ENCODE measurements around the gene CD300A. TPM values are rescaled to one million over a fixed set of nuclear protein-coding genes. Genes with fewer than 3 reads are reported as not detected.

CD300A gene
- total RNA-seq, 4 donors from 2014 or later, result 0.88 to 19.6 (median 2.8) TPM

DNA sequence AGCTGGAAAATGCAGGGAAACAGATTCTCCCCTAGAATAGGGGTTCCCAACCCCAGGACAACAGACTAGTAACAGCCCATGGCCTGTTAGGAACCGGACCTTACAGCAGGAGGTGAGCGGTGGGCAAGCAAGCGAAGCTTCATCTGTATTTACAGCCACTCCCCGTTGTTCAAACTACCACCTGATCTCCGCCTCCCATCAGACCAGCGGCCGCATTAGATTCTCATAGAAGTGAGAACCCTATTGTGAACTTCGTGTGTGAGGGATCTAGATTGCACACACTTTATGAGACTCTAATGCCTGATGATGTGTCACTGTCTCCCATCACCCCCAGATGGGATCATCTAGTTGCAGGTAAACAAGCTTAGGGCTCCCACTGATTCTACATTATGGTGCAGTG, 61.3 kb downstream of the CD300A start:
- Histone ChIP-seq H3K36me3 (no peaks in the 10 kb centered on the region), H3K9me3 (peaks cover 0 to 8% (median 3%) of the 10 kb centered on the region in 3 donors)
- no peak for DNase-seq

DNA sequence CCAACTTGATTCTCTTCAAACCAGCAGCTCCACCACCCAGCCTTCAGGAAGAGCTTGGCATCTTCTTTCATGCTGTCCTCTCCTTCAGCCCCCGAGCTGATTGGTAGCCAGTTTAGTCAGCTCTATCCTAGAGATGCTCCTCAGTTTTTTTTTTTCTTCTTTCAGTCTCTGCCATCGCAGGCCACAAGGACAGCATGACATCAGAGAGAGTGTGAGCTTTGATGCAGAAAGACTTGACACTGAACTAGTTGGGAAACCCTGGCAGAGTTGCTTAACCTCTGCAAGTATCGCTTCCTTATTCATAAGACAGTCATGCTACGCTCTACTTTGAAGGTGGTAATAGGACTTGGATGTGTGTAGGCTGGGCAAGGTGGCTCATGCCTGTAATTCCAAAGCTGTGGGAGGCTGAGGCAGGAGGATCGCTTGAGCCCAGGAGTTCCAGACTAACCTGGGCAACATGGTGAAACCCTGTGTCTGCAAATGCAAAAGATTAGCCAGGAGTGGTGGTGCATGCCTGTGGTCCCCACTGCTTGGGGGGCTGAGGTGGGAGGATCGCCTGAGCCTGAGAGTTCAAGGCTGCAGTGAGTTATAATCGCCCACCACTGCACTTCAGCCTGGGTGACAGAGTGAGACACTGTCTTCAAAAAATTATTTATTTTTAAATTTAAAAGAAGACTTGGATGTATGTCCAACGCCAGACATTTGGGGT, 62.2 kb downstream of the CD300A start:
- WGBS, 2 donors, result 69 to 83% methylated on average over 7 to 8 of the region's 8 CpGs
- H3K27me3 ChIP-seq, result peaks cover 0 to 32% (median 0%) of the 10 kb centered on the region in 4 donors
- H3K4me3 ChIP-seq, result no peak overlapping the region
- H3K9me3 ChIP-seq, result peaks cover 0 to under 1% (median 0%) of the 10 kb centered on the region in 3 donors
- H3K36me3 ChIP-seq, result no peaks in the 10 kb centered on the region
- H3K4me1 ChIP-seq, result no peaks in the 10 kb centered on the region
- peak overlapping the region in 1 of 4 donors; percentile 9 for H3K27ac ChIP-seq
- no peak for TF ChIP-seq POLR2A (IDR thresholded peaks at IDR 0.05)
- TF ChIP-seq, protein P1, sequence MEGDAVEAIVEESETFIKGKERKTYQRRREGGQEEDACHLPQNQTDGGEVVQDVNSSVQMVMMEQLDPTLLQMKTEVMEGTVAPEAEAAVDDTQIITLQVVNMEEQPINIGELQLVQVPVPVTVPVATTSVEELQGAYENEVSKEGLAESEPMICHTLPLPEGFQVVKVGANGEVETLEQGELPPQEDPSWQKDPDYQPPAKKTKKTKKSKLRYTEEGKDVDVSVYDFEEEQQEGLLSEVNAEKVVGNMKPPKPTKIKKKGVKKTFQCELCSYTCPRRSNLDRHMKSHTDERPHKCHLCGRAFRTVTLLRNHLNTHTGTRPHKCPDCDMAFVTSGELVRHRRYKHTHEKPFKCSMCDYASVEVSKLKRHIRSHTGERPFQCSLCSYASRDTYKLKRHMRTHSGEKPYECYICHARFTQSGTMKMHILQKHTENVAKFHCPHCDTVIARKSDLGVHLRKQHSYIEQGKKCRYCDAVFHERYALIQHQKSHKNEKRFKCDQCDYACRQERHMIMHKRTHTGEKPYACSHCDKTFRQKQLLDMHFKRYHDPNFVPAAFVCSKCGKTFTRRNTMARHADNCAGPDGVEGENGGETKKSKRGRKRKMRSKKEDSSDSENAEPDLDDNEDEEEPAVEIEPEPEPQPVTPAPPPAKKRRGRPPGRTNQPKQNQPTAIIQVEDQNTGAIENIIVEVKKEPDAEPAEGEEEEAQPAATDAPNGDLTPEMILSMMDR (IDR thresholded peaks at IDR 0.05), result no peak
- no peak for DNase-seq
- intact Hi-C loops (cut with DNase I), result no loop called here

More for the DNA sequence above, 61.3 kb downstream of the CD300A start:
- H3K27me3 ChIP-seq, result peaks cover 0 to 36% (median 0%) of the 10 kb centered on the region in 4 donors
- TF ChIP-seq POLR2A (IDR thresholded peaks at IDR 0.05), result no peak
- TF ChIP-seq, protein P1 (IDR thresholded peaks at IDR 0.05), result no peak
- WGBS, 2 donors, result 57 to 80% methylated on average over 4 to 8 of the region's 8 CpGs
- no peaks in the 10 kb centered on the region for H3K4me1 ChIP-seq
- no peak overlapping the region for H3K27ac ChIP-seq
- intact Hi-C loops (cut with DNase I), result no loop called here
- H3K4me3 ChIP-seq, result no peak overlapping the region

DNA sequence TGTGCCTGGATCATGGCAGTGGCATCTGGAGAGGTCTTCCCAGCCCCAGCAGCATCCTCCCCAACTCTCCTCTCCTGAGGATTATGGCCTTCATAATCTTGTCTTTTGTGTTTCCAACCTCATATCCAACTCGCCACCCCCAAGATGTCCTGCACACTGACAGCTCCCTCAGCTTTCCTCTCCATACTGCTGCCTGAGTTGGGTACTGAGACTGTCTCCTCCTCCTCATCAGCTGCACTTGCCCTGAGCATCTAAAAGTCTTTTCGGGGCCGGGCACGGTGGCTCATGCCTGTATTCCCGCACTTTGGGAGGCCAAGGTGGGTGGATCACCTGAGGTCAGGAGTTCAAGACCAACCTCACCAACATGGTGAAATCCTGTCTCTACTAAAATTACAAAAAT, 62.8 kb downstream of the CD300A start:
- H3K27me3 ChIP-seq, result peaks cover 0 to 34% (median 0%) of the 10 kb centered on the region in 4 donors
- no peaks in the 10 kb centered on the region for H3K4me1 ChIP-seq
- no peak overlapping the region for H3K27ac ChIP-seq
- no peak overlapping the region for H3K4me3 ChIP-seq
- intact Hi-C loops (cut with DNase I), result no loop called here
- no peak for DNase-seq
- H3K9me3 ChIP-seq, result no peaks in the 10 kb centered on the region
- no peaks in the 10 kb centered on the region for H3K36me3 ChIP-seq
- 76 to 87% methylated on average over 4 to 5 of the region's 5 CpGs for WGBS, 2 donors
- TF ChIP-seq, protein P1 (IDR thresholded peaks at IDR 0.05), result no peak
- TF ChIP-seq POLR2A (IDR thresholded peaks at IDR 0.05), result no peak

DNA sequence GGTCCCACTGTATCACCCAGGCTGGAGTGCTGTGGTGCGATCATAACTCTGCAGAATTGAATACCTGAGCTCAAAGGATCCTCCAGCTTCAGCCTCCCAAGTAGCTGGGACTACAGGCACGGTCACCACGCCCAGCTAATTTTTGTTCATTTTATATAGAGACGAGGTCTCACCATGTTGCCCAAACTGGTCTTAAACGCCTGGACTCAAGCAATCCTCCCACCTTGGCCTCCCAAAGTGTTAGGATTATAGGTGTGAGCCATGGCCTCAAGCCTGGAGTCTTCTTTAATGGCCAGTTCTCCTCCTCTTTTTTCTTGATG, 64.4 kb downstream of the CD300A start:
- Histone ChIP-seq H3K36me3 (no peaks in the 10 kb centered on the region), H3K27ac (no peak overlapping the region), H3K27me3 (peaks cover 0 to 33% (median 0%) of the 10 kb centered on the region in 4 donors), H3K9me3 (peaks cover 0 to 2% (median 0%) of the 10 kb centered on the region in 3 donors), H3K4me1 (no peaks in the 10 kb centered on the region), H3K4me3 (no peak overlapping the region)
- intact Hi-C loops (cut with DNase I), result no loop called here
- no peak for DNase-seq
- TF ChIP-seq, protein P1 (IDR thresholded peaks at IDR 0.05), result no peak
- no peak for TF ChIP-seq POLR2A (IDR thresholded peaks at IDR 0.05)
- WGBS, 2 donors, result 66 to 81% methylated on average over 5 of the region's 5 CpGs

DNA sequence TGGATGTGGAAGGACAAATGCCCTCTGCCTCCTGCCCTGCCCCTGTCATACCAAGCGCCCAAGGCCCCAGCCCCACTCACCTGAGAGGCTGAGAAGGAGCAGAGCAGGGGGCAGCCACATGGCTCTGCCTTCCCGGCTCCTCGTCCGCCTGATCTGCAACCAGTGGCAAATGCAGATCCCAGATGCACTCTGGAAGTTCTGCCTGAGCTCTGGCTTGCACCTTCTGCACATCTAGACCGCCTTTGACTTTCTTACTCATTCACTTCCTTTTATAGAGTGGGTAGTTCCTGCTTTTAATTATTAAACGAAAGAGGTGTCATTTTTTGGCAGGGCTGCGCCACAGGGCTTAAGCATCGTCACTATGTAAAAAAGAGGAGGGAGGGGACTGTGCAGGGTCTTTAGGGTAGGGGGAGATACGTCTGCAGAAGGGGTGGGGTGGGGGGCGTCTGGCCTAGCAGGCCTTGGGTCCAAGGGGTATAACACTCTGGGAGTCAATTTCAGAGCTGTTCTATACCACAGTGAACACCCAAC, 64.9 kb downstream of the CD300A start, which contains the start of gene CD300LB:
Gene CD300LB, minus strand, starts transcription at position 245 of the 531 bp plus-strand sequence. Its CDS starts 125 bp downstream, at position 120.
- H3K36me3 ChIP-seq, result no peaks in the 10 kb centered on the region
- H3K4me3 ChIP-seq, result peak within 1 kb of the TSS in 1 of 4 donors; percentile 4
- H3K27me3 ChIP-seq, result peaks cover 0 to 33% (median 0%) of the 10 kb centered on the region in 4 donors
- peaks cover 0 to 2% (median 0%) of the 10 kb centered on the region in 3 donors for H3K9me3 ChIP-seq
- intact Hi-C loops (cut with DNase I), result no loop called here
- TF ChIP-seq, protein P1 (IDR thresholded peaks at IDR 0.05), result no peak
- TF ChIP-seq POLR2A (IDR thresholded peaks at IDR 0.05), result peak in 1 of 4 donors; percentile 9
- peak within 1 kb of the TSS in 1 of 4 donors; percentile 21 for H3K27ac ChIP-seq
- DNase-seq, result no peak
- 53 to 76% methylated on average over 4 to 5 of the region's 10 CpGs for WGBS, 2 donors
- no peaks in the 10 kb centered on the region for H3K4me1 ChIP-seq

Data from esophagus squamous epithelium (tissue), 5 donors.